Esophagus squamous epithelium (tissue), 5 donors: Measurements from ENCODE around the gene UGT1A6. TPM values are rescaled to one million over a fixed set of nuclear protein-coding genes. Genes with fewer than 3 reads are reported as not detected.
"Not testable (repeated sequence)": the region's sequence is repeated elsewhere in the genome, so short reads cannot be mapped to it uniquely, and the experiment has no call there.

Experiments used
- DNase-seq: peaks from one replicate; lab custom pipeline; 2025; lab: John Stamatoyannopoulos, UW
- H3K27ac ChIP-seq, 4 donors: fragments of 200-600 bp; sonication (generic); one replicate each; pipeline ENCODE4 v1.5.1; 2016 to 2019; ENCODE audit warnings: mild to moderate bottlenecking in 1 of 4
- H3K27me3 ChIP-seq, 4 donors: fragments of 200-600 bp; sonication (generic); 1 replicate in 3 of 4; 2 replicates in 1 of 4; pipeline versions ENCODE4 v1.5.1 to v1.6.0; 2017 to 2021; ENCODE audit warnings: antibody characterized with exemption in 1 of 4
- H3K36me3 ChIP-seq, 3 donors: fragments of 200-600 bp; sonication (generic); one replicate each; pipeline ENCODE4 v1.5.1; 2016 to 2019
- H3K4me1 ChIP-seq, 3 donors: fragments of 200-600 bp; sonication (generic); one replicate each; pipeline ENCODE4 v1.5.1; 2017 to 2019
- H3K4me3 ChIP-seq, 4 donors: fragments of 200-600 bp; sonication (generic); 1 replicate in 3 of 4; 2 replicates in 1 of 4; pipeline ENCODE4 v1.5.1; 2016 to 2019; ENCODE audit warnings: mild to moderate bottlenecking in 2 of 4, moderate library complexity in 1 of 4
- H3K9me3 ChIP-seq, 3 donors: fragments of 200-600 bp; sonication (generic); one replicate each; pipeline ENCODE4 v1.5.1; 2016 to 2019
- CTCF ChIP-seq, 6 experiments: fragments of 450-650 bp in 4 of 6; fragments of 200-600 bp in 2 of 6; sonication (generic) in 2 of 6; IDR thresholded peaks; one replicate each; pipeline ENCODE4 v1.5.1; 2016 to 2019; ENCODE audit warnings: antibody characterized with exemption in 6 of 6, mild to moderate bottlenecking in 4 of 6, moderate library complexity in 4 of 6
- POLR2A ChIP-seq, 4 donors: fragments of 450-650 bp; IDR thresholded peaks; one replicate each; pipeline ENCODE4 v1.6.1; 2017; ENCODE audit warnings: antibody characterized with exemption in 4 of 4, mild to moderate bottlenecking in 4 of 4, moderate library complexity in 3 of 4
- WGBS, 2 donors: methylation state at CpG; one replicate each; pipeline ENCODE4 v1.1.5; 2018; 5-methylcytosine and 5-hydroxymethylcytosine counted together
- intact Hi-C: fragments of 100-400 bp; cut with DNase I; formaldehyde crosslinking; loops from one replicate; pipeline ENCODE4 v1.15.0; 2022
- total RNA-seq, 4 donors: library from RNA; depleted of rRNA; stranded (reverse); fragments of >200 nt; gene quantifications; one replicate each; pipeline ENCODE4 v1.1.0, GENCODE V29; 2016
- donor health status: DM: yes; HTN: yes; CAD: no.

The UGT1A6 gene
- total RNA-seq, 4 donors from 2014 or later, result 30.8 to 67.1 (median 61.3) TPM

DNA sequence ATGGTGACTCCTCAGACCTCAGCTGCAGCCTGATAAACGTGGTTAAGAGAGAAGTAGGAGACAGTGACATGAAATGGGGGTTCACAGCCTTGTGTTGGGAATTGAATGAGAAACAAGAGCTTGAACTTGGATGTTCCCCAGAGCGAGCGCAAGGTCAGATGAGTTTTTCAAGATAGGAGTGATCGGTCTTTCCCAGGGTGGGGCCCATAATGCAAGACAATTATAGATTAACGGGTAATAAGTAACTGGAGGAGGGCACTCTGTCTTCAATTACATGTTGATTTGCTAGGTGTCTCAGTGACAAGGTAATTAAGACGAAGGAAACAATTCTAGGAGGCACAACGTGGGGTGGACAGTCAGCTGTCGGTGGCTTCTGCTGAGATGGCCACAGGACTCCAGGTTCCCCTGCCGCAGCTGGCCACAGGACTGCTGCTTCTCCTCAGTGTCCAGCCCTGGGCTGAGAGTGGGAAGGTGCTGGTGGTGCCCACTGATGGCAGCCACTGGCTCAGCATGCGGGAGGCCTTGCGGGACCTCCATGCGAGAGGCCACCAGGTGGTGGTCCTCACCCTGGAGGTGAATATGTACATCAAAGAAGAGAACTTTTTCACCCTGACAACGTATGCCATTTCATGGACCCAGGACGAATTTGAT is 20.0 kb downstream of the UGT1A6 start, which contains the start of gene UGT1A5:
Gene UGT1A5, plus strand, starts transcription at position 297 of the 651 bp plus-strand sequence. Its CDS starts 85 bp downstream, at position 382.
- Histone ChIP-seq H3K27me3 (peaks cover 0 to 4% (median 0%) of the 10 kb centered on the region in 4 donors), H3K36me3 (no peaks in the 10 kb centered on the region), H3K27ac (peak within 1 kb of the TSS in 1 of 4 donors; percentile 60), H3K4me1 (peaks cover 0 to 28% (median 6%) of the 10 kb centered on the region in 3 donors), H3K9me3 (no peaks in the 10 kb centered on the region), H3K4me3 (no peak within 1 kb of the TSS)
- TF ChIP-seq CTCF (IDR thresholded peaks at IDR 0.05) (no peak), POLR2A (IDR thresholded peaks at IDR 0.05) (no peak)
- WGBS, 2 donors, result 76 to 89% methylated on average over 9 to 14 of the region's 14 CpGs
- DNase-seq, result no peak
- intact Hi-C loops, result loop anchor here (10.0 kb wide), 1 partner anchor 238 kb away; no protein-coding TSS in a partner anchor

DNA sequence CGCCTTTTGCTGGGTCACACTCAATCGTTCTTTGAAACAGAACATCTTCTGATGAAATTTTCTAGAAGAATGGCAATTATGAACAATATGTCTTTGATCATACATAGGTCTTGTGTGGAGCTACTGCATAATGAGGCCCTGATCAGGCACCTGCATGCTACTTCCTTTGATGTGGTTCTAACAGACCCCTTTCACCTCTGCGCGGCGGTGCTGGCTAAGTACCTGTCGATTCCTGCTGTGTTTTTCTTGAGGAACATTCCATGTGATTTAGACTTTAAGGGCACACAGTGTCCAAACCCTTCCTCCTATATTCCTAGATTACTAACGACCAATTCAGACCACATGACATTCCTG is 20.5 kb downstream of the UGT1A6 start:
- intact Hi-C loops, result loop anchor here (10.0 kb wide), 1 partner anchor 238 kb away; no protein-coding TSS in a partner anchor
- Histone ChIP-seq H3K9me3 (no peaks in the 10 kb centered on the region), H3K4me3 (no peak overlapping the region), H3K4me1 (peaks cover 0 to 23% (median 4%) of the 10 kb centered on the region in 3 donors), H3K27me3 (peaks cover 0 to 4% (median 0%) of the 10 kb centered on the region in 4 donors), H3K27ac (no peak overlapping the region), H3K36me3 (no peaks in the 10 kb centered on the region)
- WGBS, 2 donors, result 69 to 79% methylated on average over 7 of the region's 7 CpGs
- no peak for DNase-seq
- TF ChIP-seq CTCF (IDR thresholded peaks at IDR 0.05) (no peak), POLR2A (IDR thresholded peaks at IDR 0.05) (no peak)

- no peak for DNase-seq
- no peak for TF ChIP-seq POLR2A (IDR thresholded peaks at IDR 0.05)
- no peak for TF ChIP-seq CTCF (IDR thresholded peaks at IDR 0.05)
- Histone ChIP-seq H3K9me3 (no peaks in the 10 kb centered on the region), H3K36me3 (peaks cover 0 to 5% (median 0%) of the 10 kb centered on the region in 3 donors), H3K27me3 (peaks cover 0 to 4% (median 0%) of the 10 kb centered on the region in 4 donors), H3K4me3 (no peak overlapping the region), H3K4me1 (peaks cover 0 to 14% (median 0%) of the 10 kb centered on the region in 3 donors), H3K27ac (no peak overlapping the region)
- 54 to 68% methylated on average over 2 of the region's 2 CpGs for WGBS, 2 donors
- intact Hi-C loops, result loop anchor here (10.0 kb wide), 1 partner anchor 239 kb away; no protein-coding TSS in a partner anchor
Measured at GRCh38 chr2:233714121-233714520, 21.4 kb downstream of the UGT1A6 start.

GRCh38 chr2:233718552-233718951 is 25.9 kb downstream of the UGT1A6 start, which contains the start of gene UGT1A4:
Gene UGT1A4 (plus strand): TSS chr2:233718736. CDS start chr2:233718821, 85 bp downstream.
- peaks cover 0 to 4% (median 0%) of the 10 kb centered on the region in 4 donors for H3K27me3 ChIP-seq
- no peak within 1 kb of the TSS for H3K27ac ChIP-seq
- TF ChIP-seq CTCF (IDR thresholded peaks at IDR 0.05), result no peak
- TF ChIP-seq POLR2A (IDR thresholded peaks at IDR 0.05), result no peak
- 84 to 94% methylated on average over 7 of the region's 7 CpGs for WGBS, 2 donors
- peaks cover 0 to 7% (median 0%) of the 10 kb centered on the region in 3 donors for H3K36me3 ChIP-seq
- DNase-seq, result no peak
- no peaks in the 10 kb centered on the region for H3K4me1 ChIP-seq
- intact Hi-C loops, result loop anchor here (10.0 kb wide), 1 partner anchor 244 kb away; no protein-coding TSS in a partner anchor
- no peaks in the 10 kb centered on the region for H3K9me3 ChIP-seq
- H3K4me3 ChIP-seq, result no peak within 1 kb of the TSS

- Histone ChIP-seq H3K27ac (no peak within 1 kb of the TSS), H3K36me3 (peaks cover 0 to 19% (median 0%) of the 10 kb centered on the region in 3 donors), H3K9me3 (no peaks in the 10 kb centered on the region), H3K4me3 (no peak within 1 kb of the TSS), H3K27me3 (no peaks in the 10 kb centered on the region), H3K4me1 (no peaks in the 10 kb centered on the region)
- DNase-seq, result no peak
- TF ChIP-seq CTCF (IDR thresholded peaks at IDR 0.05) (no peak), POLR2A (IDR thresholded peaks at IDR 0.05) (no peak)
- intact Hi-C loops, result no loop called here
- 75 to 83% methylated on average over 7 to 8 of the region's 8 CpGs for WGBS, 2 donors
Measured at GRCh38 chr2:233728723-233729301, 36.1 kb downstream of the UGT1A6 start, which contains the start of gene UGT1A3. Gene UGT1A3 (plus strand): TSS chr2:233729042. CDS start chr2:233729127, 85 bp downstream.

GRCh38 chr2:233736868-233737653 is 44.4 kb downstream of the UGT1A6 start:
- H3K27ac ChIP-seq, H3K9me3 ChIP-seq, H3K4me1 ChIP-seq, H3K27me3 ChIP-seq, H3K4me3 ChIP-seq, intact Hi-C loops, DNase-seq: not testable (repeated sequence)
- 88 to 91% methylated on average over 3 to 7 of the region's 14 CpGs for WGBS, 2 donors
- peaks cover 0 to 28% (median 0%) of the 10 kb centered on the region in 3 donors for H3K36me3 ChIP-seq
